ENCODE results near the gene KRTAP5-7.
"Not testable (repeated sequence)": the region's sequence is repeated elsewhere in the genome, so short reads cannot be mapped to it uniquely, and the experiment has no call there.

The KRTAP5-7 gene, protein sequence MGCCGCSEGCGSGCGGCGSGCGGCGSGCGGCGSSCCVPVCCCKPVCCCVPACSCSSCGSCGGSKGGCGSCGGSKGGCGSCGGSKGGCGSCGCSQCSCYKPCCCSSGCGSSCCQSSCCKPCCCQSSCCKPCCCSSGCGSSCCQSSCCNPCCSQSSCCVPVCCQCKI

DNA sequence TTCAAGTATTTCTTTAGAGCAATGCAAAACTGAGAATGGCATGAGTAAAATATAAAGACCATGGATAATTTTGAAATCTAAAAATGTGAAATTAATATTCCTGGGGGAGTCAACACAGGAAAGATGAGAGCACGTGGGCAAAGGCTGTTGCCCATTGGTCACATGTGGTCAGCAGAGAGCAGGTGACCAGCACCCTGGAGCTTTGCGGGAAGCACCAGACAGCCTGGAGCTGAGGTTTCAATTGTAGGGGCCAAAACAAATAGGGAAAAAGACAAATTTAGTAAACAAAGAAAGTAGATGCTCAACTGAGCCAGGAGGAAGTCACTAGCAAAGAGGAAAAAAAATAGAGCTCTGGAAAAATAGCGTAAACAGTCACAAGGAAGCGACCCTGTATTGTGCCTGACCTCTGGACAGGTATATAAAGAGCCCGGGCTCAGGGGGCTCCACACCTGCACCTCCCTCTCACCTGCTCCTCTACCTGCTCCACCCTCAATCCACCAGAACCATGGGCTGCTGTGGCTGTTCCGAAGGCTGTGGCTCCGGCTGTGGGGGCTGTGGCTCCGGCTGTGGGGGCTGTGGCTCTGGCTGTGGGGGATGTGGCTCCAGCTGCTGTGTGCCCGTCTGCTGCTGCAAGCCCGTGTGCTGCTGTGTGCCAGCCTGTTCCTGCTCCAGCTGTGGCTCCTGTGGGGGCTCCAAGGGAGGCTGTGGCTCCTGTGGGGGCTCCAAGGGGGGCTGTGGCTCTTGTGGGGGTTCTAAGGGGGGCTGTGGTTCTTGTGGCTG lies at the start of gene KRTAP5-7:
Gene KRTAP5-7, plus strand, starts transcription at position 472 of the 780 bp plus-strand sequence. Its CDS starts 34 bp downstream, at position 506.
- not testable (repeated sequence) for DNase-seq

DNA sequence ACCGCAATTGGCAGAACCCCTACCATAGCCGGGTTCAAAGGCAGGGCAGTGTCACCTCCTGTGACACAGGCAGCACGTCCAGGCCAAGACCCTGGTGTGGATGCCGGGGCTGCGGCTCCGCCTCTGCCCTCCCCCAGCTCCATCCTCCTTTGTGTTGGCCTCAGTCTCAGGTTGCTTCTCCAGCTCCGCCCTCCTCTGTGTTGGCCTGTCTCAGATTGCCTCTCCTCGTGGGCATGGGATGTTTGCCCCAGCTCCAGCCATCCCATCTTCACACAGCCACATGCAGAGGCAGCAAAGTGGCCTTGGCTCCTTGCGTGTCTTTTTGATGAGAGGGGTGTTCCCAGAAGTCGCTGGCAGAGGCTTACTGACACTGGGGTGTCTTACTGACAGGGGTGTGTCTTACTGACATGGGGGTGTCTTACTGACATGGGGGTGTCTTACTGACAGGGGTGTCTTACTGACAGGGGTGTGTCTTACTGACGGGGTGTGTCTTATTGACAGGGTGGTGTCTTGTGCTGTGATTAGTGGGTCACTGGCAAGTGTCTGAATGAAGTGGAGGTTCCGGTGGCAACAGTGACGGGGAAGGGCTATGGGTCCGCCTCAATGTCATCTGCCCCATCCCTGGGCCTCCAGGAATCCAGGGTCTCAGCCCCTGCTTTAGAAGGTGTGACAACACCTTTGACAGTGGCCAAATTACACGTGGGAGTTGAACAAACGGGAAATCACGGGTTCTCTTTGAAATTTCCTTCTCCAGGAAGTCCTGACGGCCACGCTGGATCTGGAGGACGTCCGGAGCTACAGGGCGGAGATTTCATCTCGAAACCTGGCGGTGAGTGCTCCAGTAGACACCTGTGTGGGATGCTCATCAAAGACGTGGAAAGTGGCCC lies 49.2 kb upstream of the KRTAP5-7 start:
- DNase-seq = no peak

DNA sequence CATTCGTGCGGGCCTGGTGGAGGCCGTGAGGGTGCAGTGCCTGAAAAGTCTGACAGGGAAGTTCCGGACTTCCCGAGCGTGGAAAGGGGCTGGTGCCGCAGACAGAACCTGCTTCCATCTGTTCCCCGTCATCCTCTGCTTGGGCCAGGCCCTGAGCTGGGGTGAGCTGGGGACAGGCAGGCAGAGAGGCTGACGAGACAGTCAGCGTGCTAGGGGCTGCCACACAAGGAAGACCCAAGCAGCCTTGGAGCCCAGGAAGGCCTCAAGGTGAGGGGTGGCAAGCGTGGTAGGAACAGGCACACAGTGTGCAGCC lies 48.6 kb upstream of the KRTAP5-7 start:
- DNase-seq = no peak

DNA sequence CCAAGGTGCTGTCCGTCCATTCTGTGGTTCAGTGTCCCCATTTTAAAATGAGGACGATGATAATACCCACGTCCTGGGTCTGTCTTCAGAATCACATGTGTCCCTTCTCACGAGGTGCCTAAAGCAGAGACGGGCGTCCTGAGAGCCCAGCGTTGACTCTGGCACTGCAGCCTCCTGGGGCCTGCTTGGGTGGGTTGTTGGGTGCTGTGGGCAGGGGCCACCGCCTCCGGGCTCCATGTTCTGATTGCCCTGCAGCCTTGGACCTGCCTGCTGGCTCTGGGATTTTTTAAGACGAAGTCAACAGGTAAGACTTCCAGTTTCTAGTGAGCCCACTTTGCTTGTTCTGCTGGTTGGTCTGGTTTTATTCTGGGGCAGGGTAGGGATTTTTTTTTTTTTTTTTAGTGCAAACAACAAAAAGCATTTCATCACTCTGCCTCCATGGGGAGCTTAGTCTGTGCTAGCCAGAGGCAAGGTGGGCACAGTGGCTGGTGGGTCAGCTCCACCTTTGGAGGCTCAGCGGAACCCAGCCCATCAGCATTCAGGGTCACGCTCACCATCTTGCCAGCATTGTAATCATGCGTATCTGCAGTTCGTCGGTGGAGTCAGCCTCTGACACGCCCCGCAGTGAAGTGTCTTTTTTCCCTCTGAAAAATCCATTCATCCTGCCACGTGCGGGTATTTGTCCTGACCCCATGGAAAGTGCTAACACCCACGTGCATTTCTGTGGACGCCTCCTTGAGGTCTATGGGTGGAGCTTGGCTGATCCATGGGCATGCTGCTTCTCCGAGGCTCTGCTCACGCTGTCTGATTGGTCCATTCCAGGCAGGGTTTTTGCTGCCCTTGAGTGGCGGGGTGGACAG lies 45.7 kb upstream of the KRTAP5-7 start:
- no peak for DNase-seq

DNA sequence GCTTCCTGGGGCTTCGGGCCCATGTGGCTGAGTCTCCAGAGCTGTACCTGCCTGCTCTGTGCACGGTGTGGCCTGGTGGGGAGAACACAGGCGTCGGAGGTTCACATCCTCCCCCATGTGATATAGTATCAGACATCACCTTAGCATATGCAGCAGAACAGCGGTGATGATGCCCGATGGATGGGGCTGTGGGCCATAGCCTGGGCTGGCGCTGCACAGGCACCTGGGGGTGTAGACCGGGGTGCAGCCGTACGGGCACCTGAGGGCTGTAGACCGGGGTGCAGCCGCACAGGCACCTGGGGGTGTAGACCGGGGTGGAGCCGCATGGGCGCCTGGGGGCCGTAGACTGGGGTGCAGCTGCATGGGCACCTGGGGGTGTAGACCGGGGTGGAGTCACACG lies 44.9 kb upstream of the KRTAP5-7 start:
- no peak for DNase-seq

DNA sequence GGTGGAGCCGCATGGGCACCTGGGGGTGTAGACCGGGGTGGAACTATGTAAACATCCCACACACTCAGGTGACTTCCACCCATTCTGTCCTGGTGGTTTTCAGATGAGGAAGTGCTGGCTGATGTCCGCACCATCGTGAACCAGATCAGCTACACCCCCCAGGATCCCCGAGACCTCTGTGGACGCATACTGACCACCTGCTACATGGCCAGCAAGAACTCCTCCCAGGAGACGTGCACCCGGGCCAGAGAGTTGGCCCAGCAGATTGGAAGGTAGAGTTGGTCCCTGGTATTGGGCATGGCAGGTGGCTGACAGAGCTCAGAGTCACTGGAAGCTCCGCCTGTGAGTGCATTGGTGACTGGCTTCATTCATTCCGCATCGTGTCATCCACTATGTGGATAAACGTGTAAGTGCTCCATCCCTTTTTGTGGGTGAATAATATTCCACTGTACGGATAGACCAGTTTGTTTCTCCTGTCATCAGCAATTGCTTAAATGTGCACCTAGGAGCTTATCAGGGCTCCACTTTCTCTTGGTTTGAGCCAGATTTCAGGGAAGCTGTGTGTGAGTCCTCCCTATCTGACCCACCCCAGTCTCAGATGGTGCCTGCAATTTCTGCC lies 44.2 kb upstream of the KRTAP5-7 start:
- no peak for DNase-seq

DNA sequence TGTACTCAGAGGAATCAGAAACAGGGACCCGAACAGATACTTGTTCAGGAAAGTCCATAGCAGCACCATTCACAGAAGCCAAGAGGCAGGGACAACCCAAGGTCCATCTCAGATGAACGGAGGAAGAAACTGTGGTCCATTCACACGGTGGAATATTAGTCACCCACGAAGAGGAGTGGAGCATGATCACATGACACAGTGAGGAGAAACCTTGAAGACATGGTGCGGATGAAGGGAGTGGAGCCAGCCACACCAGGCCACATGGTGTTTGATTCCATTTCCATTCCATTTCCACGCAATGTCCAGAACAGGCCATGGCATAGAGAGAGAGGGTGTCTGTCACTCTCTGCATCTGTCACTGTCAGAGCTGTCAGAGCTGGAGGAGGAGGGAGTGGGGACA lies 43.4 kb upstream of the KRTAP5-7 start:
- DNase-seq = no peak

DNA sequence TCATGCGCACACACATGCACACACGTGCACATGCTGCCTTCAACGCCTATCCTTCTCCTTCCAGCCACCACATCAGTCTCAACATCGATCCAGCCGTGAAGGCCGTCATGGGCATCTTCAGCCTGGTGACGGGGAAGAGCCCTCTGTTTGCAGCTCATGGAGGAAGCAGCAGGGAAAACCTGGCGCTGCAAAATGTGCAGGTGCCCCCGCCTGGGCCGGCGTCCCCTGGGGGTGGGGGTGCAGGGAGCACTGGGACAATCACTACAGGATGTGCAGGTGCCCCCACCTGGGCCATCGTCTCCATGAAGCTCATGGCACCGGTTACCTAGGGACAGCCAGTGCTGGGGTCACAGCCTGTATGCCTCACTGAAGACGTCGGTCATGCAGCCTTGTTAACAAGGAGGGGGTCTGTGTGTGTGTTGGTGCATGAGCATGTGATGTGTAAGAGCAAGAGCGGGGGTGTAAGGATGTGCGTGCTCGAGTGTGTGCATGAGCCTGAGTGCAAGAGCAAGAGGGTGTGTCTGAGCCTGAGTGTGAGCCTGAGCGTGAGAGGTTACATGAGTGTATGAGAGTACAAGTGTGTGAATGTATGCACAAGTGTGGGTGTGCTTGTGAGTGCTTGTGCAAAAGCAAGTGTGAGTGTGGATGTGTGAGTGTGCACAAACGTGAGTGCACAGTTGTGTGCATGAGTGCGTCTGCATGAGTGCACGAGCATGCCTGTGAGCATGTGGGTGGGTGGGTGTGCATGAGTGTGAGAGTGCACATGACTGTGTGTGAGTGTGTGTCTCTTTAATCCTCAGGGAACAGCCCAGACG lies 42.6 kb upstream of the KRTAP5-7 start:
- no peak for DNase-seq

DNA sequence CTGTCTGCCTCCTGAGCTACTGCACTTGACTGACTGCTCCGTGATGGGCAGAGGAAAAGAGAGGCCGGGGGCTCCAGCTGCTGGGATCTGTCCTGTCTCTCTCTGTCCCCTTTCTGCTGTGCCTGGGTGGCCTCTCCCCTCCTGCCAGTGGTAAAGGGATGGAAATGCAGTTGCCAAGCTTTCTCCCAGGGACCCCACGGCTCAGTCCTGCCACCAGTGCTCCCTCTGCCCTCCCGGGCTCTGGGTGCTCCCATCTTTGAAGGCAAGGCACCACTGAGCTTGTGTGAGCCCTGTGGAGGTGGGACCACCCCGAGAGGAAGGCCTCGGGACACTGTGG lies 42.0 kb upstream of the KRTAP5-7 start:
- no peak for DNase-seq

DNA sequence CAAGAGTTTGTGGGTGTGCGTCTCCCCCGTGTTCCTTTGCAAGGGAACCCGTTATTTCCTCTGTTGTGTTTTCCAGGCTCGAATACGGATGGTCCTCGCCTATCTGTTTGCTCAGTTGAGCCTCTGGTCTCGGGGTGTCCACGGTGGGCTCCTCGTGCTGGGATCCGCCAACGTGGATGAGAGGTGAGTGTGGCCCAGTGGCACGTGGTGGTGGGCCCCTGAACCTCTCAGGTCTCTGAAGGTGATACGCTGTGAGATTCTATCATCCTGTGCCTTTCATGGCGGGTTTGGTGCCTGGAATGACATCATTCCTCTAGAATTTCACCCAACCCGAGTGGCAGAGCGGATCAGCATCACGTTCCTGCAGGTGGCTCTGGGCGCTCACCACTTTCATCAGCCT lies 41.6 kb upstream of the KRTAP5-7 start:
- DNase-seq = no peak

DNA sequence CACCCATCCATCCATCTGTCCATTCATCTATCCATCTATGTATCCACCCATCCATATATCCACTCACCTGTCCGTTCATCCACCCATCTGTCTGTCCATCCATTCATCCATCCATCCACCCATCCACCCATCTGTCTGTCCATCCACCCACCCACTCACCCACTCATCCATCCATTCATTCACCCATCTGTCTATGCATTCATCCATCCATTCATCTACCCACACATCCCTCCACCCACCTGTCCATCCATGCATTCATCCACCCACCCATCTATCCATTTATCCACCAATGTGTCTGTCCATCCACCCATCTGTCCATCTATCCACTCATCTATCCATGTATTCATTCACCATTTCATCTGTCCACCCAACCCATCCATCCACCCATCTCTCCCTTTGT lies 40.7 kb upstream of the KRTAP5-7 start:
- no peak for DNase-seq

DNA sequence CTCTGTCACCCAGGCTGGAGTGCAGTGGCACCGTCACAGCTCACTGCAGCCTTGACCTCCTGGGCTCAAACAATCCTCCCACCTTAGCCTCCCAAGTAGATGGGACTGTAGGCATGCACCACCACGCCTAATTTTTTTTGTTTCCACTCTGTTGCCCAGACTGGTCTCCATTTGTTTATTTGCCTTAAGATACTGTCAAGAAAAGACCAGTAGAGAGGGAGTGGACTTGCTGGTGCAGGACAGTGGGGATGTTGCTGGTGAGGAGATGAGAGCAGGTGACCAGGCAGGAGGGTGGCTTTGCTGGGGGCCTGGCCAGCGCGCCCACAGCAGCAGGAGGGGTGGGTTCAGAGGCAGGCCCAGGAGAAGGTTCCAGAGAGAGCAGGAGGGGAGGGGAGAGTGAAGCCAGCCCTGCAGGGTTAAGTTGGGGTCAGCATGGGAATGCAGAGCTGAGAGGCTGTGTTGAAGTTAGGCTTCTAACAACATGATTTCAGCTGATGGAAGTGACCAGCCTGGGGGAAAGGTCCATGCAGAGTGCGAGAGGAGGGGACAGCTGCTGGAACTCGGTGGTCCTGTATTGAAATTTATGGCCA lies 38.3 kb upstream of the KRTAP5-7 start:
- no peak for DNase-seq

DNA sequence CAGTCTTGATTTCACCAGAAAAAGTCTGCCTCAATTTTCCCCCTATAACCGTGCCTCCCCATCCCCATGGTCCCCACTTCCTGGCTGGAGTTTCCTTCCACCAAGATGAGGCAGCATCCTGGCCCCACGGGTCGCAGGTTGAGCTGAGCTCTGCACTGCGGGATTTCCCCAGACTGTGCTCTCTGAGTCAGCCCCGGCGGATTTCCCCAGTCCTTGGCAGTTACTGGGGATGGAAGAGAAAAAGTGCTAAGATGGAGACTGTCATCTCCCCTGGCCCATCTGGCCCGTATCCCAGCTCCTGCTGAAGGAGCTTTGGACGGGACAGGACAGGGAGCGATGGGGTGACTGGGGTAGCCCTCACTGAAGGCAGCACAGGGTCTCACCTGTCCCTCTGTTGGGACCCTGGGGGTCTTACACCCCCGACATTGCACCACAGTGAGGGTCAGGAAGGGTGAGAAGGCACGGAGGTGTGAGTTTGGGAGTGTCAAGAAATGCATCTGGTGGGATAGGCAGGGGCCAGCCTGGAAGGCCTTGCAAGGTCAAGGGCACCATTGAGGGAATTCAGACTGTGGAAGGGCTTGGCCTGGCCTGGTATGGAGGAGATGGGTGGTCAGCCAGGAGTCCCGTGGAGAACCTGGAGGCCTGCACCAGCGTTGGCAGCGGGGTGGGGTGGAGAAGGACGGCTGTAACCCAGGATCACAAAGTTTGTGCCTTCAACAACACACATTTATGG lies 37.6 kb upstream of the KRTAP5-7 start:
- no peak for DNase-seq

DNA sequence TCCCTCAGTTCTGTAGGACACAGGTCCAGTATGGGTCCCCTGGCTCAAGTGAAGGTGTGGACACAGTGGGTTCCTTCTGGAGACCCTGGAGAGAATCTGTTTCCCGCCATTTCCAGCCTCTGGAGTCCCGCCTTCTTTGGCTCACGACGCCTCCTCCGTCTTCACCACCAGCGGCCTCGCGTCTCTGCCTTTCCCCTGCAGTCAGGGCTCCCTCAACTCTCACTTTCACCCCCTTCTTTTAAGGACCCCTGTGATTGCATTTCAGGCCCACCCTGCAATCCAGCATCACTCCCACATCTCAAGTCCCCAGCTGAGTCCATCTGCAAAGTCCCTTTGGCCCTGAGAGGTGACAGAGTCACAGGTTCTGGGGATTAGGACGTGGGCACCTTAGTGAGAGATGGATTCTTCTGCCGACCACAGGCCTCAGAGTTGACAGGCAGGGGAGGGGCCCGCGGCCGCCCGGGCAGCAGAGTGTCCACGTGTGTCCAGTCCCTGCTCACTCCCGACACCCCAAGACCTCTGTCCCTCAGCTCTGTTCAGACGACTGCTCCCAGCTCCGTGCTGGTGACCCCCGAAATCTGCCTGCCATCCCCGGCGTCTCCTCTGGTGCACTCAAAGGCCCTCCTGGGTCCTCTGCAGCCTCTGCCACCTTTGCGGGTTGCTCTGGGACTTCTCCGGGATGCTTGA lies 36.9 kb upstream of the KRTAP5-7 start:
- DNase-seq = no peak

DNA sequence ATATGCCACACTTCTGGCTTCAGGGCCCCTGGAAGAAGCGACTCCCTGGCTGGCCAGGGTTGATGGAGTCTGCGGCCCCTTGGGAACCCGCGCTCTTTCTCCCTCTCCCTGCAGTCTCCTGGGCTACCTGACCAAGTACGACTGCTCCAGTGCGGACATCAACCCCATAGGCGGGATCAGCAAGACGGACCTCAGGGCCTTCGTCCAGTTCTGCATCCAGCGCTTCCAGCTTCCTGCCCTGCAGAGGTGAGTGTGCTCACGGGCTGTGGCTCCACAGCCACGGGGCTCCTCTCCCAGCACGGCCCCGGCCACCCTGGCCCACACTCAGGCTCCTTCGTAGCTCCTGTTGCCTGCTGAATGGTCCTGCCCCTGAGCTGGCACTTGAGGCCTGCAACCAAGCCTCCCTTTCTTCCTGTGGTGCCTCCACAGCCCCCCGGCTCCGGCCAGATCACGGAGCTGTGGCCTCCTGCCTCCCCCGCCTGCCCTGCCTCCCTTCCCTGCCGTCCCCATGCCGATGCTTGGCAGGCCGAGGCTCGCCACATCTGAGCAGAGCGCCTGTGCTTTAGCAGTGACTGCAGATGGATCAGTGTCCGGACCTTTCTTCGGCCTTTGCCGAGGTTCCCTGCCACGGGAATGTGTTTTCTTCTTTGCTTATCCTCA lies 36.2 kb upstream of the KRTAP5-7 start:
- DNase-seq = no peak

DNA sequence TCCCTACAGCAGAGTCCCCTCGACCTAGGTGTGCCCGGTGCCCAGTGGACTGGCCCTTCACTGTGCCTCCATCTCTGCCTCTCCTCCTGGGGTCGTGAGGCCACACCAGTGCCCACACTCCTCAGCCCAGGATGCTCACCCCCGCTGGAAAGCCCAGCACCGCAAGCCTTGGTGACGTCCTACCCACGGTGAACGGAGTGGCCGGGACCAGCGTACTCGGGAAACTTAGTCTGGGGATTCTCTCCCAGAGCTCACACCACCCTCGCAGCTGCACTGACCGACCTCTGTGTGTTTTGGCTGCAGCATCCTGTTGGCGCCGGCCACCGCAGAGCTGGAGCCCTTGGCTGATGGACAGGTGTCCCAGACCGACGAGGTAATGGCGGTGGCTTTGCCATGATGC lies 35.5 kb upstream of the KRTAP5-7 start:
- DNase-seq = no peak

DNA sequence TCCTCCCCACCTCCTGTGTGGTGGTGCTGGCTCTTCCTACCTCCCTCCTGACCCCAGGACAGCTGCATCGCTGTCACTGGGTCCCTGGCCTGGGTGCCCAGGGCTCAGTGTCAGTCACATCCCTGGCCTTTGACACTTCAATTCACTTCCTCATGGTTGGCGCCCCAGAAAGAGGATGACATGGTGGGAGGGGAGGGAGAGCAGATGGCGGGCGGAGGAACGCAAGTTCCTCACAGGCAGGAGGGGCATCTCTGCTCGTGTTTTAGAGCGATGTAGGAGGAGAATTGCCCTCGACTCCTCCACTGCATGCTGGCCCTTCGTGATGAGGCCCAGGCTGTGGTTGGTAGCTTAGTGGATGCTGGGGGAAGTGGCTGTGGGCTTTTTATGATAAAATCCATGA lies 35.1 kb upstream of the KRTAP5-7 start:
- no peak for DNase-seq

DNA sequence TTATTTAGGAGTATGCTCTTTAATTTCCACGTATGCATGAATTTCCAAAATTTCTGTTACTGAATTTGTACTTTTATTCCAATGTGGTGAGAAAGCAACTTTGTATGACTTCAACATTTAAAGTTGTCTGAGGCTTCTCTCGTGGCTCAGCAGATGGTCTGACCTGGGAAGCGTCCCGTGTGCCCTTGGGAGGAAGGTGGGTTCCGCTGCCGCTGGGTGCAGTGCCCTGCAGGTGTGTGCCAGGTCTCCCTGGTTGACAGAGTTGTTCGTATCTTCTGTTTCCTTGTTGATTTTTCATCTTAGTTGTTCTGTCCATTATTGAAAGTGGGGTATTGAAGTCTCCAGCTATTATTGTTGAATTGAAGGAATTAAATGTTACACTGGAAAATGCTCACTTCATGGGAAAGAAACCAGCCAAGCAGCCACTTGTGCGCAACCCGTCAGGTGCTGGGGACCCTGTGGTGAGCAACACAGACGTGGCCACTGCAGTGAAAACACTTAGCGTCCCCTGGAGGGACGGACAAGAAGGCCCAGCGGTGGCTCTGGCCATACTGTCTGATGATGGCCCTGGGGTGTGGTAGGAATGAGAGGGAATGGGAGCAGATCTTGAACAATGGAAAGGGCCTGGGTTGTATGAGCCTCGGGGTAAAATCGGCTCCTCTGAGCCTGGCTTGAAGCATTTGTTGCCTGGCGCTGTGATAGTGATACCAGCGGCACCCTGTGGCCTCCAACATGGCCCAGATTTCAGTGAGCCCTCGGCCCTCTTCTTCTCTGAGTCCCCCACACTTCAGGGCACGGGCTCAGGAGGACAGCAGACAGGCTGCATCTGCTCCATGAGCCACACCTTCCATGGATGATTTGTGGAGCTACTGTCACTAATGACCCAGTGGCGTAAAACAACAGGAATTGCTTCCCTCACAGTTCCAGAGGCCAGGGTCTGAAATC lies 31.5 kb upstream of the KRTAP5-7 start:
- no peak for DNase-seq
